Measurements from ENCODE around the gene NEB. TPM values are rescaled to one million over a fixed set of nuclear protein-coding genes. Genes with fewer than 3 reads are reported as not detected.

NEB gene
- total and polyA plus RNA-seq, 2 donors (not counting 1 experiment from before 2014, with no cell fraction given), result 3.6 to 4.6 TPM

- H3K79me2 ChIP-seq (ENCODE audit: control insufficient read depth, insufficient read depth, low read length), result no peaks in the 10 kb centered on the region
- Mint-ChIP-seq H3K27me3 (no peaks in the 10 kb centered on the region), H3K9me3 (ENCODE audit: insufficient read depth) (no peaks in the 10 kb centered on the region), H3K27ac (no peak overlapping the region), H3K4me1 (no peaks in the 10 kb centered on the region), H3K4me3 (no peak overlapping the region)
- TF ChIP-seq CTCF (IDR thresholded peaks at IDR 0.05) (no peak), EZH2 (IDR thresholded peaks at IDR 0.05; ENCODE audit: borderline replicate concordance, insufficient read depth, low read depth, low read length, poor library complexity, severe bottlenecking) (no peak)
- H3K9ac ChIP-seq (ENCODE audit: low read length), result no peak overlapping the region
- H3K27me3 ChIP-seq (replicated peaks in 1 of 4; ENCODE audit: control extremely low read depth in 1 of 4, control insufficient read depth in 3 of 4, insufficient read depth in 4 of 4, low read length in 3 of 4), result no peaks in the 10 kb centered on the region
- DNase-seq (no peak), ATAC-seq (ENCODE audit: low read depth) (no peak)
- ChIA-PET POLR2A (no interaction called here), CTCF (interaction anchor here (0.8 to 1.3 kb wide), 2 partner anchors 9 to 44 kb away, joined by 3 to 4 read pairs; no protein-coding TSS in a partner anchor)
- 86% methylated on average over 1 of the region's 4 CpGs for WGBS (ENCODE audit: insufficient coverage)
- no peak overlapping the region for H3K4me2 ChIP-seq (replicated peaks; ENCODE audit: low read depth, low read length, poor library complexity, severe bottlenecking)
- no peaks in the 10 kb centered on the region for H4K20me1 ChIP-seq (ENCODE audit: control insufficient read depth, insufficient read depth, low read length, poor library complexity, severe bottlenecking)
- H3K4me3 ChIP-seq (ENCODE audit: control extremely low read depth in 1 of 5, extremely low read depth in 1 of 5, insufficient read depth in 1 of 5, low read depth in 2 of 5, low read length in 4 of 5), result no peak overlapping the region
- no peaks in the 10 kb centered on the region for H3K9me3 ChIP-seq (ENCODE audit: control extremely low read depth in 1 of 3, control insufficient read depth in 2 of 3, insufficient read depth in 1 of 3, low read length in 2 of 3)
- H2AFZ ChIP-seq (ENCODE audit: insufficient read depth, low read depth, low read length, poor library complexity, severe bottlenecking), result no peak overlapping the region
- no peaks in the 10 kb centered on the region for H3K36me3 ChIP-seq (replicated peaks in 1 of 2; ENCODE audit: control extremely low read depth in 1 of 2, control insufficient read depth in 1 of 2, extremely low read depth in 1 of 2, insufficient read depth in 2 of 2, low read length in 1 of 2)
- H3K27ac ChIP-seq (ENCODE audit: low read length in 2 of 2), result no peak overlapping the region
- intact Hi-C loops (cut with micrococcal nuclease), result no loop called here
- no peaks in the 10 kb centered on the region for H3K4me1 ChIP-seq (ENCODE audit: control insufficient read depth in 2 of 2, insufficient read depth in 2 of 2, low read length in 2 of 2)
Measured at GRCh38 chr2:151682459-151683003, 51.7 kb downstream of the NEB start.

DNA sequence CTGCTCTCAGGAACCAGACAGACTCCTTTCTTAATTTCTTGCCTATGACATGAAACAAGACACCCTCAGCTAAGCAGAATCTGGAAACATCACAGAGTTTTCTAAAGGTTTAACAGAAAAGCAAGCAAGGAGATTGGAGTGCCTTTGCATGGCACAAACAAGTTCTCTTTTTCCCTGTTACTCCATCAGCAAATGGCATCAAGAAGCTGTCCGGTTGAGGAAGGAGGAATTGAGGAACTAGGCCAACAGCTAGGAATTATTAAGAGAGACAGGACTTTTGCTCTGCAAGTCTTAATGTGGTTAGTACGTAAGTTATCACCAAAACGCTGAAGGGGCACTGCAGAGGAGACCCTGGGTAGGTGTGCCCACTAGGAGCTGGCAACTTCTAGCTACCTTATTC, 53.2 kb downstream of the NEB start:
- POLR2A ChIA-PET, result no interaction called here
- H3K4me3 Mint-ChIP-seq, result no peak overlapping the region
- H3K27me3 Mint-ChIP-seq, result no peaks in the 10 kb centered on the region
- no peak for DNase-seq
- no peaks in the 10 kb centered on the region for H3K36me3 ChIP-seq (replicated peaks in 1 of 2; ENCODE audit: control extremely low read depth in 1 of 2, control insufficient read depth in 1 of 2, extremely low read depth in 1 of 2, insufficient read depth in 2 of 2, low read length in 1 of 2)
- H3K27me3 ChIP-seq (replicated peaks in 1 of 4; ENCODE audit: control extremely low read depth in 1 of 4, control insufficient read depth in 3 of 4, insufficient read depth in 4 of 4, low read length in 3 of 4), result no peaks in the 10 kb centered on the region
- ATAC-seq (ENCODE audit: low read depth), result no peak
- H3K4me2 ChIP-seq (replicated peaks; ENCODE audit: low read depth, low read length, poor library complexity, severe bottlenecking), result no peak overlapping the region
- H3K4me1 Mint-ChIP-seq, result peaks cover 6% of the 10 kb centered on the region
- no peak overlapping the region for H3K9ac ChIP-seq (ENCODE audit: low read length)
- WGBS (ENCODE audit: insufficient coverage), result 83% methylated on average over 2 of the region's 3 CpGs
- H3K4me1 ChIP-seq (ENCODE audit: control insufficient read depth in 2 of 2, insufficient read depth in 2 of 2, low read length in 2 of 2), result peaks cover 0 to 1% of the 10 kb centered on the region in 2 donors
- no peaks in the 10 kb centered on the region for H3K9me3 ChIP-seq (ENCODE audit: control extremely low read depth in 1 of 3, control insufficient read depth in 2 of 3, insufficient read depth in 1 of 3, low read length in 2 of 3)
- no peak for TF ChIP-seq CTCF (IDR thresholded peaks at IDR 0.05)
- no peak for TF ChIP-seq EZH2 (IDR thresholded peaks at IDR 0.05; ENCODE audit: borderline replicate concordance, insufficient read depth, low read depth, low read length, poor library complexity, severe bottlenecking)
- H3K9me3 Mint-ChIP-seq (ENCODE audit: insufficient read depth), result no peaks in the 10 kb centered on the region
- no peak overlapping the region for H3K27ac ChIP-seq (ENCODE audit: low read length in 2 of 2)
- no peaks in the 10 kb centered on the region for H3K79me2 ChIP-seq (ENCODE audit: control insufficient read depth, insufficient read depth, low read length)
- H3K4me3 ChIP-seq (ENCODE audit: control extremely low read depth in 1 of 5, extremely low read depth in 1 of 5, insufficient read depth in 1 of 5, low read depth in 2 of 5, low read length in 4 of 5), result no peak overlapping the region
- H2AFZ ChIP-seq (ENCODE audit: insufficient read depth, low read depth, low read length, poor library complexity, severe bottlenecking), result no peak overlapping the region
- CTCF ChIA-PET, result interaction anchor here (1.0 kb wide), 1 partner anchor 127 kb away, joined by 3 read pairs; no protein-coding TSS in a partner anchor
- no peak overlapping the region for H3K27ac Mint-ChIP-seq
- no peaks in the 10 kb centered on the region for H4K20me1 ChIP-seq (ENCODE audit: control insufficient read depth, insufficient read depth, low read length, poor library complexity, severe bottlenecking)
- intact Hi-C loops (cut with micrococcal nuclease), result no loop called here
